Endothelial cell of umbilical vein (primary cell): ENCODE measurements around the gene SPRING1. TPM values are rescaled to one million over a fixed set of nuclear protein-coding genes. Genes with fewer than 3 reads are reported as not detected.

Experiments
- BruUV-seq: library from RNA; stranded (reverse); fragments of 400-500 nt; replicated peaks from 2 replicates; lab custom pipeline; 2021; lab: Mats Ljungman, UMichigan
- CTCF ChIA-PET: fragments of 300-600, 350-600 bp; sonication (Branson Sonifier 250); formaldehyde crosslinking; loops from one replicate; lab custom pipeline; 2021; ENCODE audit warnings: antibody characterized with exemption, inconsistent platforms; lab: Charles Lee
- POLR2A ChIA-PET: fragments of 300-600, 350-600 bp; sonication (Branson Sonifier 250); formaldehyde crosslinking; loops from one replicate; lab custom pipeline; 2021; ENCODE audit warnings: antibody characterized with exemption, inconsistent platforms; lab: Charles Lee
- DNase-seq: peaks from one replicate; pipeline ENCODE4 v3.0.0-alpha.2; 2011; ENCODE audit warnings: low read depth, low spot score
- FAIRE-seq: peaks from 2 replicates; lab custom pipeline; 2011; peaks lifted over from hg19 to GRCh38; lab: Jason Lieb, UNC
- H2AFZ ChIP-seq: 2 replicates; pipeline ENCODE4 v1.6.0; 2012; ENCODE audit warnings: low read depth, low read length, control low read depth, inconsistent platforms
- H3K27ac ChIP-seq: 2 replicates; pipeline ENCODE4 v1.5.1; 2011; ENCODE audit warnings: low read depth, mild to moderate bottlenecking, control low read depth, low read length, moderate library complexity; ENCODE audit not compliant: insufficient read depth
- H3K27me3 ChIP-seq, 2 experiments: 2 replicates each; pipeline versions ENCODE4 v1.6.0 to v1.6.1; 2011; ENCODE audit warnings: low read length in 2 of 2, mixed read lengths in 1 of 2; ENCODE audit not compliant: control insufficient read depth in 2 of 2, insufficient read depth in 2 of 2
- H3K36me3 ChIP-seq, 2 experiments: 2 replicates in 1 of 2; 3 replicates in 1 of 2; pipeline ENCODE4 v1.5.1; 2011; ENCODE audit warnings: low read length in 2 of 2, mild to moderate bottlenecking in 1 of 2, moderate library complexity in 1 of 2; ENCODE audit not compliant: control insufficient read depth in 2 of 2, insufficient read depth in 2 of 2; ENCODE audit errors: extremely low read depth in 1 of 2
- H3K4me1 ChIP-seq: 3 replicates; pipeline ENCODE4 v1.5.1; 2011; ENCODE audit warnings: mild to moderate bottlenecking, low read length; ENCODE audit not compliant: control insufficient read depth, insufficient read depth; ENCODE audit errors: extremely low read depth
- H3K4me2 ChIP-seq: 2 replicates; pipeline ENCODE4 v1.6.1; 2011; ENCODE audit warnings: low read length, control low read depth, mixed read lengths; ENCODE audit not compliant: insufficient read depth
- H3K4me3 ChIP-seq, 3 experiments: fragments of 200-600 bp in 1 of 3; sonication (generic), shearing (Covaris generic) in 1 of 3; replicated peaks in 1 of 3; 2 replicates each; pipeline ENCODE4 v1.5.1; 2011 to 2016; ENCODE audit warnings: control low read depth in 3 of 3, low read length in 3 of 3, mild to moderate bottlenecking in 2 of 3, inconsistent platforms in 1 of 3, low read depth in 1 of 3, moderate library complexity in 1 of 3; ENCODE audit not compliant: insufficient read depth in 1 of 3
- H3K79me2 ChIP-seq: 2 replicates; pipeline ENCODE4 v1.6.0; 2012; ENCODE audit warnings: low read length, inconsistent platforms; ENCODE audit not compliant: control insufficient read depth, insufficient read depth
- H3K9ac ChIP-seq: replicated peaks from 2 replicates; pipeline ENCODE3; 2011; ENCODE audit warnings: low read length, control low read depth; ENCODE audit not compliant: insufficient read depth; ENCODE audit errors: extremely low read depth
- H3K9me1 ChIP-seq: replicated peaks from 3 replicates; pipeline ENCODE4 v1.6.0; 2011; ENCODE audit warnings: mild to moderate bottlenecking, low read length; ENCODE audit not compliant: control insufficient read depth, insufficient read depth; ENCODE audit errors: extremely low read depth
- H3K9me3 ChIP-seq: replicated peaks from 2 replicates; pipeline ENCODE4 v1.5.1; 2012; ENCODE audit warnings: low read length, inconsistent platforms; ENCODE audit not compliant: control insufficient read depth, insufficient read depth
- H4K20me1 ChIP-seq: replicated peaks from 2 replicates; pipeline ENCODE3; 2011; ENCODE audit warnings: mild to moderate bottlenecking, low read length; ENCODE audit not compliant: control insufficient read depth, insufficient read depth; ENCODE audit errors: extremely low read depth
- CTCF ChIP-seq, 2 donors: IDR thresholded peaks; 1 replicate in 1 of 2; 2 replicates in 1 of 2; pipeline ENCODE4 v1.5.1; 2011; ENCODE audit warnings: low read length in 2 of 2, mild to moderate bottlenecking in 2 of 2, moderate library complexity in 2 of 2, control low read depth in 1 of 2, inconsistent platforms in 1 of 2, low read depth in 1 of 2; ENCODE audit not compliant: insufficient read depth in 1 of 2; ENCODE audit errors: extremely low read depth in 1 of 2
- EZH2 ChIP-seq: IDR thresholded peaks from 2 replicates; pipeline ENCODE4 v1.6.1; 2012; ENCODE audit warnings: borderline replicate concordance, low read depth, mild to moderate bottlenecking, moderate library complexity, low read length, inconsistent platforms; ENCODE audit not compliant: severe bottlenecking
- FOS ChIP-seq: IDR thresholded peaks from 2 replicates; pipeline ENCODE4 v1.6.1; 2011; ENCODE audit warnings: mild to moderate bottlenecking, low read length, moderate library complexity, borderline replicate concordance; ENCODE audit not compliant: insufficient read depth
- GATA2 ChIP-seq: IDR thresholded peaks from 2 replicates; pipeline ENCODE4 v1.7.0; 2011; ENCODE audit warnings: low read depth, mild to moderate bottlenecking, moderate library complexity, mixed read lengths, low read length; ENCODE audit not compliant: insufficient read length, insufficient read depth
- JUN ChIP-seq: IDR thresholded peaks from 2 replicates; pipeline ENCODE4 v1.6.1; 2011; ENCODE audit warnings: borderline replicate concordance, low read depth; ENCODE audit not compliant: insufficient read length, insufficient read depth
- MYC ChIP-seq: IDR thresholded peaks from one replicate; pipeline ENCODE4 v1.6.1; 2011; ENCODE audit warnings: mild to moderate bottlenecking, low read depth, low read length
- POLR2A ChIP-seq: IDR thresholded peaks from 2 replicates; pipeline ENCODE4 v1.6.1; 2012; ENCODE audit warnings: low read depth, mild to moderate bottlenecking, control low read depth, low read length
- POLR2AphosphoS5 ChIP-seq: IDR thresholded peaks from 2 replicates; pipeline ENCODE4 v1.6.1; 2012; ENCODE audit warnings: low read depth, mild to moderate bottlenecking, control low read depth, low read length, moderate library complexity; ENCODE audit not compliant: insufficient read depth
- dilution Hi-C: fragments of 300-500 bp; cut with MboI; formaldehyde crosslinking; loops from one replicate; pipeline ENCODE4 v1.15.0; 2019; ENCODE audit warnings: low sequenced_read_pairs; ENCODE audit not compliant: extremely low pct_ligation_motif_present
- intact Hi-C: fragments of 100-400 bp; cut with micrococcal nuclease; formaldehyde crosslinking; loops from one replicate; pipeline ENCODE4 v1.10.0; 2022
- polyA plus RNA-seq, 4 experiments: library from polyadenylated mRNA; depleted of rRNA in 3 of 4; stranded (reverse) in 3 of 4; unstranded in 1 of 4; fragments of >200 nt; gene quantifications; 2 replicates each; pipeline versions ENCODE4 v1.2.1 to v1.2.3, GENCODE V29; 2011 to 2012; ENCODE audit warnings: missing spikeins in 1 of 4
- total RNA-seq: library from RNA; stranded (reverse); gene quantifications from 2 replicates; pipeline ENCODE4 v1.2.3, GENCODE V29; 2021
- TF ChIP-seq, protein P1 (sequence below): IDR thresholded peaks from 2 replicates; pipeline ENCODE4 v1.6.1; 2011; ENCODE audit not compliant: insufficient read depth, insufficient read length

SPRING1 gene
- total and polyA plus RNA-seq, 2 donors (not counting 3 experiments of a cell fraction or from before 2014, with no cell fraction given), result 17.5 to 40.4 TPM

- no peak overlapping the region for H3K4me2 ChIP-seq
- ChIA-PET CTCF (interaction anchor here (1.1 to 2.3 kb wide), 4 partner anchors 11 to 27 kb away, joined by 3 to 11 read pairs (median 5); no protein-coding TSS in a partner anchor), POLR2A (no interaction called here)
- H3K27me3 ChIP-seq, result peaks cover 24 to 26% of the 10 kb centered on the region in 2 experiments
- no peak overlapping the region for H3K27ac ChIP-seq
- no peaks in the 10 kb centered on the region for H3K9me3 ChIP-seq
- no TSS peak for BruUV-seq
- dilution Hi-C loops, result no loop called here
- no peaks in the 10 kb centered on the region for H3K36me3 ChIP-seq
- no peaks in the 10 kb centered on the region for H3K79me2 ChIP-seq
- TF ChIP-seq POLR2AphosphoS5 (no peak), POLR2A (no peak), EZH2 (no peak), GATA2 (no peak), MYC (no peak), CTCF (IDR thresholded peaks at IDR 0.05; ENCODE audit: extremely low read depth in 1 of 2, insufficient read depth in 1 of 2, low read depth in 1 of 2, low read length in 2 of 2) (no peak), FOS (no peak), JUN (no peak)
- TF ChIP-seq, protein P1, sequence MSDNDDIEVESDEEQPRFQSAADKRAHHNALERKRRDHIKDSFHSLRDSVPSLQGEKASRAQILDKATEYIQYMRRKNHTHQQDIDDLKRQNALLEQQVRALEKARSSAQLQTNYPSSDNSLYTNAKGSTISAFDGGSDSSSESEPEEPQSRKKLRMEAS, result no peak
- H2AFZ ChIP-seq, result no peak overlapping the region
- no peaks in the 10 kb centered on the region for H4K20me1 ChIP-seq
- H3K4me1 ChIP-seq, result no peaks in the 10 kb centered on the region
- DNase-seq, result no peak
- no peak overlapping the region for H3K4me3 ChIP-seq
- no peaks in the 10 kb centered on the region for H3K9me1 ChIP-seq
- intact Hi-C loops, result no loop called here
- FAIRE-seq, result no peak
- no peak overlapping the region for H3K9ac ChIP-seq
These were observed 46.2 kb downstream of the SPRING1 start for GRCh38 chr12:116691636-116692035.
